Ammon's horn (tissue), 1 donor: ENCODE measurements around the gene ALDH3B2.
A peak's percentile ranks its signal among the peaks of the same experiment; 100 is the strongest.
"Not testable (repeated sequence)": the region's sequence is repeated elsewhere in the genome, so short reads cannot be mapped to it uniquely, and the experiment has no call there.

Source experiments
- DNase-seq: peaks from one replicate; pipeline ENCODE4 v3.0.0-alpha.2; 2016; ENCODE audit warnings: low spot score

ALDH3B2 gene, protein sequence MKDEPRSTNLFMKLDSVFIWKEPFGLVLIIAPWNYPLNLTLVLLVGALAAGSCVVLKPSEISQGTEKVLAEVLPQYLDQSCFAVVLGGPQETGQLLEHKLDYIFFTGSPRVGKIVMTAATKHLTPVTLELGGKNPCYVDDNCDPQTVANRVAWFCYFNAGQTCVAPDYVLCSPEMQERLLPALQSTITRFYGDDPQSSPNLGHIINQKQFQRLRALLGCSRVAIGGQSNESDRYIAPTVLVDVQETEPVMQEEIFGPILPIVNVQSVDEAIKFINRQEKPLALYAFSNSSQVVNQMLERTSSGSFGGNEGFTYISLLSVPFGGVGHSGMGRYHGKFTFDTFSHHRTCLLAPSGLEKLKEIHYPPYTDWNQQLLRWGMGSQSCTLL

DNA sequence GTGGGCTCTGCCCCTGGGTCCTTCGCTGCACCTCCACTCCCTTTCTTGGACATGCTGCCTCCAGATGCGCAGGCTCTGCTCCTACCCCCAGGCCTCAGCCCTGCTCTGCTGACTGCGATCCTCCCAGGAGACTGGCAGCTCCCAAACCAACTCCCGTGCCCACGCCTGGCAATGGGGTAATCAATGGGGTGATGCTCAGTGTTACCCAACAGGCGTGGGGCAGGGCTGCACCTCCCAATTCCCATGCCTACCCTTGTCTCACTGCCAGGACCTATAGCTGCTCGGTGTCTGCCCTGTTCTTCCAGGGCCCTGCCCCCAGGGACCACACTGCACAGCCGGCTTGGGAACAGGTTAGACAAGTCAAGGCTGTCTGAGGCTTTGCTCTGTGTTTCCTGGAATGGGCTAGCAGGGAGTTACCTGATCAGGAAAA is at the start of gene ALDH3B2:
Gene ALDH3B2, minus strand, starts transcription at position 182 of the 430 bp plus-strand sequence. CDS start 7,688 bp downstream, outside the sequence.
- DNase-seq, result no peak

GRCh38 chr11:67723036-67723435 is 48.6 kb upstream of the ALDH3B2 start:
- DNase-seq, result not testable (repeated sequence)

GRCh38 chr11:67716226-67716625 is 41.8 kb upstream of the ALDH3B2 start:
- not testable (repeated sequence) for DNase-seq

DNA sequence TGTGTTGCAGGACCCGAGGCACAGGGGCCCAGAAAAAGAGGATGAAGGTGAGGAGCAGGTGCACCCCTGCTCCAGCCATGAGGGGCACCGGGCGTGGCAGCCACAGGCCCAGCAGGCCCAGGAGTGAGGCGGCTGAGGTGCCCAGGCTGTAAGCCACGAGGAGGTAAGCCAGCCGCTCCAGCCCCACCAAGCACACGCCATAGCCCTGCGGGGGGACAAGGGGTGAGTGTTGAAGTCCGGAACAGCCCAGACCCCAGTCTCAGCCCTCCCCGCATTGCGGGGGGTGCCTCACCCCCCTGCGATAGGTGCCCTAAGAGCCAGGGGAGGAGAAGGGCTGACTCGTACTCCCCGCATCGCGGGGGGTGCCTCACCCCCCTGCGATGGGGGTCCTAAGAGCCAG is 41.4 kb upstream of the ALDH3B2 start:
- not testable (repeated sequence) for DNase-seq

- DNase-seq, result not testable (repeated sequence)
These were observed 39.6 kb upstream of the ALDH3B2 start for GRCh38 chr11:67713892-67714509.

DNA sequence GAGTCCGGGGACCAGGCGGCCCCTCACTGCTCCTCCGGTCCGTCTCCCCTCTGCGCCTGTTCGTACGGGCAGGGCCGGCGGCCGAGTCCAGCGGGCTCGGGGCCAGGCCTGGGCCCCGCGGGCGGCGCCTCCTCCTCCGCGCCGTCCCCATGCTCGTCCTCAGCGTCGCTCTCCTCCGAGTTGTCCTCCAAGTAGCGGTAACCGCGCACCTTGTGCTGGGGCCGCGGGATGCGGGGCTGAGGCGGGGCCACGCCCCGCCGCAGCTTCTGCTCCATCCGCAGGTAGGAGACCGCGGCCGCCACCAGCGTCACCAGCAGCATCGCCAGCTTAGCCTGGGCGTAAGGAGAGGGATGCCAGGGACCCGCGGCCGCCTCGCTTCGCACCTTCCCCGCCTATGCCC is 37.3 kb upstream of the ALDH3B2 start:
- DNase-seq, result not testable (repeated sequence)

GRCh38 chr11:67711212-67711611 is 36.8 kb upstream of the ALDH3B2 start:
- not testable (repeated sequence) for DNase-seq

- not testable (repeated sequence) for DNase-seq
These were observed 35.4 kb upstream of the ALDH3B2 start for GRCh38 chr11:67709806-67710205.

DNA sequence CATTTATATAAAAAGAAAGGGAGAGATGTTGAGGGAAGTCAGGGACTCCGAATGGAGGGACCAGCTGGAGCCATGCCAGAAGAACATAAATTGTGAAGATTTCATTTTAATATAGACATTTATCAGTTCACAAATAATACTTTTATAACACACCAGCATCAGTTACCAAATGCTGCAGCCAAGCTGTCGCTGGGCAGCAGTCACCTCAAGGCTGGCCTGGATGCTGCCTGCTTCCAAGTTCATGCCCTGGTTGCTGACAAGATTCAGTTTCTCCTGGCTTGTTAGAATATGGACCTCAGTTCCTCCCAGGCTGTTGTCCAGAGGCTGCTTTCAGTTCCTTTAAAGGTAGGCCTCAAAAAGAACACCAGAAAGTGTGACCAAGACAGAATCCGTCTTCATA is 30.8 kb upstream of the ALDH3B2 start:
- peak; percentile 23 for DNase-seq

- DNase-seq, result no peak
These were observed 30.1 kb upstream of the ALDH3B2 start for GRCh38 chr11:67704524-67704923.

DNA sequence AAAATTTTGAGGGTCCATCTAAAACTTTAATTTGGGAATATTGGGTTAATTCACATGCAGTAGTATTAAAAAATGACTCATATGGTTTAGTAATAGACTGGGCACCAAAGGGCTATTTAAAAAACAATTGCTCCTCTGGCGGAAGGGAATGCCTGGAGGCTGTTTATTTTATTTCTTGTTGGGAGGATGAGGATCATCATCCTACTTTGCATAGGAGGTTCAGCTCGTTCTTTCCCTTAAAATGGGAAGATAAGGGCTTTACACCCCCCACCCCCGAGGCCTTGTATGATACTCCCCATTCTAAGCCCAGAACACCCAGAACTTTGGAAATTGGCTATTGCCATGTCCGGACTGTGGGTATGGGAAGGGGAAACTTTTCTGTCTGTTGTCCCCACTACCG is 29.3 kb upstream of the ALDH3B2 start:
- DNase-seq, result not testable (repeated sequence)

- no peak for DNase-seq
These were observed 26.3 kb upstream of the ALDH3B2 start for GRCh38 chr11:67700548-67701262.

DNA sequence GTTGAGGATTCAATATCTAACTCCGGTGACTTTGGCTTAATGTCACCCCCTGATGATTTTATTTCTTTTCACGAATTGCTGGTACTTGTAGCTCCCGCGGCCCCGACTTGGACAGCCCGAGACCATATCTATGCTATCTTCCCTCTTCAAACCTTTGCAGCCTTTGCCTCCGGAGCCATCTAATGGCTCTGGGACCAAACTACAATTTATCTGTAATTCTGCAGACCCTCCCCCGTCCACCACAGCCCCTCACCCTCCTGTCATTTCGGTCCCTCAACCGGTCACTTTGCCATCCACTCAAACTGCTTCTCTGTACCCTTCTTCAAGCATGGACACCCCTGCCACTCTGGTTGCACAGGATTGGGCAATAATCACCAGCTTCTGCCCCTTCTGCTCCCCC is 25.7 kb upstream of the ALDH3B2 start:
- no peak for DNase-seq

- DNase-seq, result no peak
These were observed 25.1 kb upstream of the ALDH3B2 start for GRCh38 chr11:67699521-67699920.

GRCh38 chr11:67698247-67698646 is 23.8 kb upstream of the ALDH3B2 start:
- no peak for DNase-seq

DNA sequence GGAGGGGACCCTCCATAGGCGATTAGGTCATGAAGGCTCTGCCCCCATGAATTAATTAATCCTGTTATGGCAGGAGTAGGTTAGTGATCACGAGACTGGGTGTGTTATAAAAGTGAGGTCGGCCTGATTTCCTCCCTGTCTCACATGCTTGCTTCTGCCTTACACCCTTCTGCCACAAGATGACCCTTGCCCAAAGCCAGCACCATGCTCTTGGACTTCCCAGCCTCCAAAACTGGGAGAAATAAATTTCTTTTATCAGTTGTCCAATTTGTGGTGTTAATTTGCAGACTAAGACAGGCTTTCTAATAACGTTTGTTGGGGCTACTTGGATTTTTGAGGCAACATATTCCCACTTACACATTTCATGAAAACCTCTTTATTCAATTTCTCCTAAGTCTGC is 23.4 kb upstream of the ALDH3B2 start:
- DNase-seq, result no peak

DNA sequence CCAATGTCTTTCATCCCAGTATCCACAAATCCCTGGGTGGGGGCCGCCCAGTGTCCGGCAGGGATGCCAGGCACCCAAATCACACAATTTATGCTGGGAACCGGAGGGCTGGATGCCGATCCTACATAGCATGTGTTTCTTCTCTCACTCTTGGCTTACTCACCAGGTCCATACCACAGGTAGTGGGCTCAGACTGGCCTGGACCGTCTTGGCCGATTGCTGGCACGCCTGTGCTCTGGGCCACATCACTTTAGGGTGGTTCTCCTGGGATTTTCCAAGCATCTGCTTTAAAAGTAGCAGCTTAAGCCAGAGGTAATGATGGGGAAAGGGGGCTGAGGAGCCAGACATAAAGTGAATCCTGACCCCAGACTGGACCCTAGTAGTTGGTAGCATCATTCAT is 22.6 kb upstream of the ALDH3B2 start:
- no peak for DNase-seq

- no peak for DNase-seq
These were observed 21.2 kb upstream of the ALDH3B2 start for GRCh38 chr11:67695606-67696005.

GRCh38 chr11:67694875-67695555 is 20.6 kb upstream of the ALDH3B2 start:
- no peak for DNase-seq

- DNase-seq, result no peak
These were observed 16.7 kb upstream of the ALDH3B2 start for GRCh38 chr11:67691149-67691548.

- no peak for DNase-seq
These were observed 14.8 kb upstream of the ALDH3B2 start for GRCh38 chr11:67689178-67689577.

- no peak for DNase-seq
These were observed 13.6 kb upstream of the ALDH3B2 start for GRCh38 chr11:67687986-67688385.
